Heart right ventricle (tissue), 16 donors: ENCODE results near the gene TRIP6. TPM values are rescaled to one million over a fixed set of nuclear protein-coding genes. Genes with fewer than 3 reads are reported as not detected.
"Not testable (repeated sequence)": the region's sequence is repeated elsewhere in the genome, so short reads cannot be mapped to it uniquely, and the experiment has no call there.

Experiments
- ATAC-seq, 8 donors: fragments of 200-7000 bp; cut with Tn5 transposase; one replicate each; pipeline ENCODE4 v1.9.1; 2020; ENCODE audit warnings: mild to moderate bottlenecking in 8 of 8, moderate library complexity in 8 of 8, moderate number of reproducible peaks in 1 of 8
- DNase-seq, 2 donors: peaks; one replicate each; pipeline ENCODE4 v3.0.0-alpha.2; 2020
- H3K27ac ChIP-seq, 10 donors: fragments of 200-600 bp; sonication (generic) in 2 of 10; one replicate each; pipeline versions ENCODE4 v1.5.0 to v1.8.0; 2020 to 2022; ENCODE audit warnings: mild to moderate bottlenecking in 3 of 10
- H3K27me3 ChIP-seq, 7 donors: fragments of 200-600 bp; one replicate each; pipeline ENCODE4 v1.8.0; 2021 to 2022; ENCODE audit warnings: mild to moderate bottlenecking in 2 of 7
- H3K36me3 ChIP-seq, 9 donors: fragments of 200-600 bp; sonication (generic) in 1 of 9; one replicate each; pipeline versions ENCODE4 v1.5.0 to v1.8.0; 2020 to 2022; ENCODE audit warnings: mild to moderate bottlenecking in 2 of 9
- H3K4me1 ChIP-seq, 9 donors: fragments of 200-600 bp; sonication (generic) in 1 of 9; one replicate each; pipeline versions ENCODE4 v1.5.0 to v1.8.0; 2020 to 2022; ENCODE audit warnings: mild to moderate bottlenecking in 4 of 9
- H3K4me3 ChIP-seq, 10 donors: fragments of 200-600 bp; sonication (generic) in 2 of 10; one replicate each; pipeline versions ENCODE4 v1.5.0 to v1.8.0; 2020 to 2022; ENCODE audit warnings: mild to moderate bottlenecking in 7 of 10, moderate library complexity in 2 of 10
- H3K9me3 ChIP-seq, 11 donors: fragments of 200-600 bp in 10 of 11; sonication (generic) in 2 of 11; one replicate each; pipeline versions ENCODE4 v1.5.0 to v1.8.0; 2013 to 2022; ENCODE audit warnings: mild to moderate bottlenecking in 2 of 11, control low read depth in 1 of 11, moderate library complexity in 1 of 11
- CTCF ChIP-seq, 9 donors: fragments of 200-600 bp; sonication (generic) in 2 of 9; IDR thresholded peaks; one replicate each; pipeline versions ENCODE4 v1.5.0 to v1.8.0; 2021 to 2022; ENCODE audit warnings: antibody characterized with exemption in 9 of 9, mild to moderate bottlenecking in 5 of 9, moderate library complexity in 1 of 9
- WGBS, 2 donors: extraction: QIAGEN DNeasy Blood & Tissue Kit; methylation state at CpG; one replicate each; pipeline ENCODE4 v1.1.7; 2013; ENCODE audit warnings: inconsistent platforms in 1 of 2; 5-methylcytosine and 5-hydroxymethylcytosine counted together
- intact Hi-C, 10 donors: fragments of 100-400 bp; cut with DNase I; formaldehyde crosslinking; loops; one replicate each; pipeline versions ENCODE4 v1.11.1 to v1.14.2; 2022
- polyA plus RNA-seq, 2 donors: library from polyadenylated mRNA; stranded (reverse); fragments of 200-250 nt; gene quantifications; one replicate each; pipeline ENCODE4 v1.2.3, GENCODE V29; 2013
- total RNA-seq, 10 donors: library from RNA; stranded (reverse); fragmentation: NEBNext Ultra II Directional in 3 of 10; extraction: Animal tissue kit (Norgen Biotek cat#: 25700) in 3 of 10; gene quantifications; one replicate each; pipeline versions ENCODE4 v1.2.1 to v1.2.4, GENCODE V29; 2021 to 2023
- donor health status: Arrhythmogenic right ventricular cardiomyopathy.
- donor health status: ischemic (EF 13 %, LVEDD 7.1; RV severe dilation, severe dysfunction).
- donor health status: healthy with polysubstance abuse.
- donor health status: DM: no; HTN: yes; CAD: no.
- donor health status: DM: no; HTN: no; CAD: no.
- donor health status: ischemic (EF 25% LVEDD 6.9; RV normal size, moderate dysfunction).
- donor health status: ischemic (EF 25% LVEDD 5.7; RV mildly dilated, moderate dysfunction).
- donor health status: healthy.
- donor health status: DM: yes; HTN: yes; CAD: no.
- donor health status: Ischemic cardiomyopathy.
- donor health status: ischemic (EF 35%, LVEDD 5.7; RV mildly dilated, moderate dysfunction).
- donor health status: nonischemic (EF 11% LVEDD 7.7; RV severe dilation, severe dysfunction).
- donor health status: DM: yes; HTN: yes; CAD: no.
- donor health status: PGD.
- donor health status: ischemic (EF 29% LVEDD 5.4; RV normal size, mild dysfunction).
- donor health status: nonischemic (EF 23%, LVEDD 6.1; RV moderate dilation, normal function).

The TRIP6 gene
- total and polyA plus RNA-seq, 12 donors: 13.0 to 26.3 (median 17.7) TPM

- Histone ChIP-seq H3K27me3 (no peaks in the 10 kb centered on the region), H3K4me1 (peaks cover 0 to 28% (median 12%) of the 10 kb centered on the region in 9 donors), H3K9me3 (no peaks in the 10 kb centered on the region), H3K27ac (no peak overlapping the region), H3K36me3 (no peaks in the 10 kb centered on the region), H3K4me3 (no peak overlapping the region)
- intact Hi-C loops: no loop called here
- no peak for DNase-seq
- no peak for TF ChIP-seq CTCF (IDR thresholded peaks at IDR 0.05)
- no peak for ATAC-seq
- 67 to 71% methylated on average over 8 of the region's 8 CpGs for WGBS, 2 donors
Observed at GRCh38 chr7:100840470-100841100, 26.6 kb upstream of the TRIP6 start.

- Histone ChIP-seq H3K36me3 (no peaks in the 10 kb centered on the region), H3K27me3 (no peaks in the 10 kb centered on the region), H3K27ac (no peak overlapping the region), H3K4me3 (no peak overlapping the region), H3K4me1 (peaks cover 4 to 15% (median 8%) of the 10 kb centered on the region in 9 donors), H3K9me3 (no peaks in the 10 kb centered on the region)
- intact Hi-C loops: no loop called here
- no peak for ATAC-seq
- no peak for DNase-seq
- TF ChIP-seq CTCF (IDR thresholded peaks at IDR 0.05): no peak
- WGBS, 2 donors: 96 to 98% methylated on average over 4 of the region's 4 CpGs
Observed at GRCh38 chr7:100847360-100847759, 19.8 kb upstream of the TRIP6 start.

- peak within 1 kb of the TSS; percentile 52 to 91 (median 72) for H3K4me3 ChIP-seq
- WGBS, 2 donors: 1% methylated on average over 65 to 71 of the region's 71 CpGs
- H3K4me1 ChIP-seq: peaks cover 8 to 21% (median 16%) of the 10 kb centered on the region in 9 donors
- ATAC-seq (peak; percentile 99 to 100 (median 99)), DNase-seq (peak; percentile 90 to 92)
- no peaks in the 10 kb centered on the region for H3K9me3 ChIP-seq
- H3K27me3 ChIP-seq: no peaks in the 10 kb centered on the region
- peaks cover 0 to 23% (median 0%) of the 10 kb centered on the region in 9 donors for H3K36me3 ChIP-seq
- TF ChIP-seq CTCF (IDR thresholded peaks at IDR 0.05): peak; percentile 76 to 99 (median 95)
- intact Hi-C loops: loop anchor here (1.0 to 10.0 kb wide), 9 partner anchors 27 to 377 kb away; partner anchors contain the start of genes POP7 (in 4 of the 10) and TSC22D4 (in 1 of the 10)
- peak within 1 kb of the TSS in 9 of 10 donors; percentile 54 to 90 (median 70) for H3K27ac ChIP-seq
Observed at GRCh38 chr7:100852048-100852872, 14.9 kb upstream of the TRIP6 start, which contains the start of gene SLC12A9. SLC12A9 (plus strand) TSS chr7:100852713; CDS start chr7:100854198, 1,485 bp downstream.

- TF ChIP-seq CTCF (IDR thresholded peaks at IDR 0.05): no peak
- intact Hi-C loops: loop anchor here in 7 of 10 donors (5.0 to 10.0 kb wide), 5 partner anchors 52 to 380 kb away; partner anchors contain the start of genes POP7 (in 4 of the 7) and TSC22D4 (in 1 of the 7)
- Histone ChIP-seq H3K4me1 (peaks cover 8 to 21% (median 16%) of the 10 kb centered on the region in 9 donors), H3K36me3 (peaks cover 0 to 42% (median 0%) of the 10 kb centered on the region in 9 donors), H3K9me3 (no peaks in the 10 kb centered on the region), H3K27me3 (no peaks in the 10 kb centered on the region), H3K4me3 (peak overlapping the region in 1 of 10 donors; percentile 91), H3K27ac (no peak overlapping the region)
- ATAC-seq: no peak
- no peak for DNase-seq
- WGBS, 2 donors: 91% methylated on average over 14 of the region's 14 CpGs
Observed at GRCh38 chr7:100854146-100854895, 12.9 kb upstream of the TRIP6 start.

- not testable (repeated sequence) for H3K27me3 ChIP-seq, ATAC-seq, H3K4me3 ChIP-seq, H3K27ac ChIP-seq, H3K9me3 ChIP-seq, DNase-seq
- Histone ChIP-seq H3K36me3 (peaks cover 0 to 48% (median 0%) of the 10 kb centered on the region in 9 donors), H3K4me1 (peaks cover 8 to 21% (median 16%) of the 10 kb centered on the region in 9 donors)
- 96% methylated on average over 9 of the region's 9 CpGs for WGBS, 2 donors
- intact Hi-C loops: loop anchor here in 7 of 10 donors (5.0 to 10.0 kb wide), 5 partner anchors 53 to 380 kb away; partner anchors contain the start of genes POP7 (in 4 of the 7) and TSC22D4 (in 1 of the 7)
Observed at GRCh38 chr7:100854899-100855298, 12.3 kb upstream of the TRIP6 start.
